ENCODE measurements around the gene IFNL2.
"Not testable (repeated sequence)": the region's sequence is repeated elsewhere in the genome, so short reads cannot be mapped to it uniquely, and the experiment has no call there.

IFNL2 gene

GRCh38 chr19:39253374-39254149 is 14.6 kb upstream of the IFNL2 start:
- no peak for DNase-seq

- no peak for DNase-seq
These were observed 13.5 kb upstream of the IFNL2 start for GRCh38 chr19:39254531-39255345.

- no peak for DNase-seq
These were observed 11.0 kb upstream of the IFNL2 start for GRCh38 chr19:39257227-39257626.

DNA sequence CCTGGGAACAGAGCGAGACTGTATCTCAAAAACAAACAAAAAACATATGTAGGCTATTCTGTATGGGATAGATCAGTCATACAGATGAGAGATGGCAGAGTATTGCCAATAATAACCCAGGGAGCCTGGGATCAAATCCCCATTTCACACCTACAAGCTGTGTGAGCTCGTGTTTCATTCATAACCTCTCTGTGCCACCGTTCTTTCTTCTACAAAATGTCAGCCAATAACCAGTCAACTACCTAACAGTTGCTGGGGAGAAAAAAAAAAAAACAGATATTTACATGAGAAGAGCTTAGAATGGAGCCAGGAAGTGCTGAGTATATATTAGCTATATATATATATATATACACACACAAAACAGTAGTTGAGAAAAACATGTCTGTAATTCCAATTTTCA is 6.5 kb upstream of the IFNL2 start:
- DNase-seq = no peak

DNA sequence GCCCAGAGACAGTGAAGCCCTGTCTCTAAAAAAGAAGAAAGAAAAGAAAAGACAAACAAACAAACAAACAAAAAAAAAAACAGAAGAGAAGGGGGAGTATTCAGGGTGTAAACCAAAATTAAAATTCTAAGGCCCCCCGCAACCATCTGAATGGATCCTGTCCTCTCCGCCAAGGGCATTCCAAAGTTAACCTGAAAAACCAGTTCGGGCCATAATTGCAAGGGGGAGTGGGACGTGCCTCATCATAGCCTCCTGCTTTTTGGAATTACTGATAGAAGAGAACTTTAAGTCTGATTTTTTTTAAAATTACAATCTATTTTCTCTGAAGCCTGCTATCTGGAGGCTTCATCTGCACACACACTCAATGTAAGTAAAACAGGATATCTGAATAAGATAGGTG is 5.7 kb upstream of the IFNL2 start:
- DNase-seq = no peak

- DNase-seq = no peak
These were observed 4.3 kb upstream of the IFNL2 start for GRCh38 chr19:39263912-39264305.

DNA sequence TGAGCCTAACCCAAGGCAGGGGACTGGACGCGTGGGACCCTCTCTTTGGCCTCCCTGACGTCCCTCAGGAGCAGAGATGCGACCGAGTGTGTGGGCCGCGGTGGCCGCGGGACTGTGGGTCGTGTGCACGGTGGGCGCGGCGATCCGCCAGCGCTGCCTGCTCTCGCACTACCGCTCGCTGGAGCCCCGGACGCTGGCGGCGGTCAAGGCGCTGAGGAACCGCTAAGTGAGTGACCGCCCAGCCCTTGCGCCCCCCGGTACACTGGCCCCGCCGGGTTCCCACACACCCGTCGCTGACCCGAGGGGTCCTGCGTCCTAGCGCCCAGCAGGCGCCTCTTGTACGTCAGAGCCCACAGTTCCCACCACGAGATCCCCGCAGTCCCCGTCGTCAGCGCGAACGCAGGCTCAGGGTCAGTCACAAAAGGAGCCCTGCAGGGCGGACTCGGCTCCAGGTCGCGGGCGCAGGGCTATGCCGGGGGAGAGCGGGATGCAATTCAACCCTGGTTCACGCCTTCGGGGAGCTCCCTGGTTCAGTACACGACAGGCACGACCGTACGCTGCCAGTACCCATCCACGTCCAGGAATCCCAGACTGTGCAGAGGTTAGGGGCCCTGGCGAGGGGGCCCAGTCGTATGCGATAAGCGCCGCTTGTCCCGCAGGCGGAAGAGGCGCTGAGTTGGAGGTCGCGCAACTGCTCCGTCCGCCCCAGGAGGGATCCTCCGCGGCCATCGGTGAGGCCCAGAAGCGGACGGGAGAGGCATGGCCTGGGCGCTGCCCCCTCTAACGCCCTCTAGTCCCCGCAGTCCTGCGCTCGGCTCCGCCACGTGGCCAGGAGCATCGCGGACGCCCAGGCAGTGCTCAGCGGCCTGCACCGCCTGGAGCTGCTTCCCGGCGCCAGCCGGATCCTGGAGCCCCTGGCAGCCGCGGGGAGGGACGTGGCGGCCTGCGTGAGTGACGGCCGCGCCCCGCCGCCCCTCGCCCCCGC is 3.6 kb upstream of the IFNL2 start:
- no peak for DNase-seq

DNA sequence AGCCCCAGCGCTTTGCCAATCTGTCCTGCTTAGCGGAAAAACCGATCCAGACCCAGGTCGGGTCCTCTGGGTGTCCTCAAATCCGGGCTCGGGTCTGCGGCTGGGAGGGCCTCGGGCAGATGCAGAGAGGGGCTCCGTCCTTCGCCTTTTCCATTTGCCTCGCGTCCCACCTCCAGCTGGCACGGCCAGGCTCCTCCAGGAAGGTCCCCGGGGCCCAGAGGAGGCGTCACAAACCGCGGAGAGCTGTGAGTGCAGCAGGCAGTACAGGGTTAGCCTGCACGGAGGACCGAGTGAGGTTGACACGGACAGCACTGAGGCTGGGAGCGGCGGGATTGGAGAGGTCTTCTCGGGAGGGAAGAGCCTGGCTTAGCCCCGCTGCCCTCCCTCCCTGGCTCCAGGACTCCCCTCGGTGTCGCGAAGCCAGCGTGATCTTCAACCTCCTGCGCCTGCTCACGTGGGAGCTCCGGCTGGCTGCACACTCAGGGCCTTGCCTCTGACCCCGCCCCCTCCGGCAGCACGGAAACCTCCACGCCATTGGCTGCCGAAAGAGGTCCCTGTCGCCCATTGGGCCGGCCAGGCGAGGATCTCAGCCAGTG is 2.8 kb upstream of the IFNL2 start:
- DNase-seq = no peak

DNA sequence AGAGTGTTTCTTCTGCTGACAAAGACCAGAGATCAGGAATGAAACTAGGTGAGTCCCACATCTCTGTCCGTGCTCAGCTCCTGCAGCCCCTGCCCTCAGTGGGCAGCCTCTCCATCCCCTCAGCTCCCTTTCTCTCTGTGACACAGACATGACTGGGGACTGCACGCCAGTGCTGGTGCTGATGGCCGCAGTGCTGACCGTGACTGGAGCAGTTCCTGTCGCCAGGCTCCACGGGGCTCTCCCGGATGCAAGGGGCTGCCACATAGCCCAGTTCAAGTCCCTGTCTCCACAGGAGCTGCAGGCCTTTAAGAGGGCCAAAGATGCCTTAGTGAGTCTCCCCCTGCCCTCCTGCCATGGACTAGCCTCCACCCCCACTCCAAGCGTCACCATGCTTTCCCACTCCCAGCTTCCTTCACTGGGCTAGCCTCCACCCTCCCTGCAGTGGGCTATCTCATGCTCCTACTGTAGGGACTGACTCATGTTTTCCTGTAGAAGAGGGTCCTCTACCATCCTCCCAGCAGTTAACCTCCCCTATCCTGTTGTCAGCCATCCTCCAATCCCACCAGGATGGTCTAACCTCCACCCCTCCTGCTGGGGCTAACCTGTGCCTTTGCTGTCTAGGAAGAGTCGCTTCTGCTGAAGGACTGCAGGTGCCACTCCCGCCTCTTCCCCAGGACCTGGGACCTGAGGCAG is 481 bp downstream of the IFNL2 start:
- not testable (repeated sequence) for DNase-seq

- not testable (repeated sequence) for DNase-seq
These were observed 1.2 kb downstream of the IFNL2 start for GRCh38 chr19:39269369-39269768.

DNA sequence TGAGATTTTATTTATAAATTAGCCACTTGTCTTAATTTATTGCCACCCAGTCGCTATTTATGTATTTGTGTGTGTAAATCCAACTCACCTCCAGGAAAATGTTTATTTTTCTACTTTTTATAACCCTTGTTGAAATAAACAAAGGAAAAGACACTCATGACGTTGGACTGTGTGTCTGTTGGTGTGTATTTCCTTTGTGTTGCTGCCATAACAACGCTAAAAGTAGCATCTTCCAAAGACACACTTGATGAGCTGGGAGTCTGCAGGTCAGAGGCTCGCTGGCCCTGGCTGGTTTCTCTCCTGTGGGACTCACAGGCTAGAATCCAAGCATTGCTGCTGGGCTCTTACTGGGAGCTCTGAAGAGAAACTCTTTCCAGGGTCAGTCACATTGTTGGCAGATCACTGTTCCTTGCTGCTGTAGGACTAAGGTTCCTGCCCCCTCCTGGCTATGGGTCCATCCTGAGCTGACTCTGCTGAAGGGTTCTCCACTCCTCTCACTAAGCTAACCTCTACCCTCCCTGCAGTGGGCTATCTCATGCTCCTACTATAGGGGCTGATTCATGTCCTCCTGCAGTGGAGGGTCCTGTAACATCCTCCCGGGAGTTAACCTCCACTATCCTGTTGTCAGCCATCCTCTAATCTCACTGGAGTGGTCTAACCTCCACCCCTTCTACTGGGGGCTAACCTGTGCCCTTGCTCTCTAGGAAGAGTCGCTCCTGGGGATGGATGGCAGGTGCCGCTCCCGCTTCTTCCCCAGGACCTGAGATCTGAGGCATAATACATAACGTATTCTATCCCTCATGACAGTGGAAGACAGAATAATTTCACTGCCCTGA is 2.1 kb downstream of the IFNL2 start:
- DNase-seq = no peak

DNA sequence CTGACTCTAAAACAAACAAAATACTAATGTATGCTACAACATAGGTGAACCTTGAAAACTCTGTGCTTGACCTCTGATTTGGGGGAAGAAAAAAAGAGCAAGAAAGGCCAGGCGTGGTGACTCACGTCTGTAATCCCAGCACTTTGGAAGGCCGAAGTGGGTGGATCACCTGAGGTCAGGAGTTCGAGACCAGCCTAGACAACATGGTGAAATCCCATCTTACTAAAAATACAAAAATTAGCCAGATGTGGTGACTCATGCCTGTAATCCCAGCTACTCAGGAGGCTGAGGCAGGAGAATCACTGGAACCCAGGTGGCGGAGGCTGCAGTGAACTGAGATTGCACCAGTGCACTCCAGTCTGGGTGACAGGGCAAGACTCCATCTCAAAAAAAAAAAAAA is 5.7 kb downstream of the IFNL2 start:
- DNase-seq = not testable (repeated sequence)

- DNase-seq = no peak
These were observed 7.4 kb downstream of the IFNL2 start for GRCh38 chr19:39275578-39275977.

DNA sequence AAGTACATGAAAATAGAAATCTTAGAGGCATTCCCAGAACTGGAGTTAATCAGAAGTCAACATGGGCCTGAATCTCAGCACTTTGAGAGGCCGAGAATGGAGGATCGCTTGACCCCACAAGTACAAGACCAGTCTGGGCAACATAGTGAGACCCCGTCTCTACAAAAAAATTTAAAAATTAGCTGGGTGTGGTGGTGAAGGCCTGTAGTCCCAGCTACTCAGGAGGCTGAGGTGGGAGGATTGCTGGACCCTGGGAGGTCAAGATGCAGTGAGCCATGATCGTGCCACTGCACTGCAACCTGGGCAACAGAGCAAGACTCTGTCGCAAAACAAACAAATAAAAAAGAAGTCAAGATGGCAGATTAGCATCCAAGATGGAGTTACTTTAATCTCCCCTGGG is 8.5 kb downstream of the IFNL2 start:
- DNase-seq = no peak

DNA sequence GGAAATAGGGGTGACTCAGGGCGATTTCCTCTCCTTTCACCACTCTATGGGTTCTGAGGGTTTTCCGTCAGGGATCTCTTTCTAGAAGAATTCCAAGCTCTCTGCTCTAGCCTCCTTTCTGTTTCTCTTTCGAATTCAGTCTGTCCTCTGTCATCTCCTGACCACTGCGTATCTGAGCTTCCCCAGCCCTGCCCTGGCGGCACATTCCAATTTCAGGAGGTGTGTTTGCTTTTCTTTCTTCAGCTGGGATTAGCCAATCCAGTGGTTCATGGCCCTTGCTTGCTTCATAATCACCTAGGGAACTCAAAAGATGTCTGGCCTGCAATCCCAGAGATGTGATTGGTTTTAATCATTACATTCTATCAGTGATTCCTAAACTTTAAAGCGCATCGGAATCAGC is 9.4 kb downstream of the IFNL2 start:
- no peak for DNase-seq

GRCh38 chr19:39282021-39282420 is 13.8 kb downstream of the IFNL2 start:
- no peak for DNase-seq

- DNase-seq = no peak
These were observed 15.8 kb downstream of the IFNL2 start for GRCh38 chr19:39284032-39284431.

DNA sequence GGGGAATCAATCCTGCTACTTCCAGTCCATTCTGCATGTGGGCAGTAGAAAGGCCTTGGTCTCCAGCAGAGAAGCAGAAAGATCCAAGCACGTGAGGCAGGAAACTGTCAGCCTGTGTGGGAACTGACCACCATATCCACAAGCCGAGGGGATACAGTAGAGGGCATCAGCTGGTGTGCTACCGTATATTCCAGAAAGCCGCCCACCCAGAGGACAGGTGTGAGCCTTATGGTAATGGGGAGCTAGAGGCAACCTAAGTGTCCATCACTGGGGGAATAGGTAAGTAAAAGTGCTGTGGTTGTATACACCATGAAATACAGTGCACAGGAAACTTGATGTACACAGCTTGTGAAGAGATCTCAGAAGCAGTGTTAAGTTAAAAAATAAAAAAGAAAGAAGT is 25.2 kb downstream of the IFNL2 start:
- no peak for DNase-seq

DNA sequence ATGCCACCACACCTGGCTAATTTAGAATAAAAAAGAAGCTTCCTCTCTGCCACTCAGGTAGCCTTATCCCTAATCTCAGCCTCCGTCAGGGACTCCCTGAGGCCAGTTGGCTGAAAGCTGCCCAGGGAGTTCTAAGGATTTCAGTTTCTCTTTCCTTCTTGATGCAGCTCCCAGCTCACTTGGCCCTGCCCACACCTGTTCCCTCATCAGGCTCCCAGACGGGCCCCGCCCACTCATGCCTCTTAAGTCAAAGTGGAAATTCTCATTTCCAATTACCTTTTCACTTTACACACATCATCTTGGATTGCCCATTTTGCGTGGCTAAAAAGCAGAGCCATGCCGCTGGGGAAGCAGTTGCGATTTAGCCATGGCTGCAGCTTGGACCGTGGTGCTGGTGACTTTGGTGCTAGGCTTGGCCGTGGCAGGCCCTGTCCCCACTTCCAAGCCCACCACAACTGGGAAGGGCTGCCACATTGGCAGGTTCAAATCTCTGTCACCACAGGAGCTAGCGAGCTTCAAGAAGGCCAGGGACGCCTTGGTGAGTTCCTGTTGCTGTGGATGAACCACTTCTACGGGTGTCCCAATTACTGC is 28.0 kb downstream of the IFNL2 start, which contains the start of gene IFNL1:
TSS of gene IFNL1 (plus strand) at position 353 of the 591 bp plus-strand sequence. CDS start at position 368, 15 bp downstream.
- no peak for DNase-seq

GRCh38 chr19:39296906-39297305 is 28.7 kb downstream of the IFNL2 start:
- no peak for DNase-seq

All from NCI-H446 treated with DMSO at 0.1 percent for 48 hours (cell line).